WTC11 (cell line): ENCODE results near the gene TEX36. TPM values are rescaled to one million over a fixed set of nuclear protein-coding genes. Genes with fewer than 3 reads are reported as not detected.

Experiments used
- ATAC-seq: fragments of 200-7000 bp; cut with Tn5 transposase; 2 replicates; pipeline ENCODE4 v1.10.0; 2021; ENCODE audit warnings: mild to moderate bottlenecking, moderate library complexity
- CTCF ChIA-PET: fragments of 300-600 bp; sonication (Branson Sonifier 250); formaldehyde crosslinking; loops from one replicate; lab custom pipeline; 2021; ENCODE audit warnings: antibody characterized with exemption; lab: Charles Lee
- POLR2A ChIA-PET: fragments of 350-600 bp; sonication (Branson Sonifier 250); formaldehyde crosslinking; loops from one replicate; lab custom pipeline; 2021; ENCODE audit warnings: antibody characterized with exemption; lab: Charles Lee
- DNase-seq: peaks from one replicate; pipeline ENCODE4 v3.0.0; 2021; ENCODE audit warnings: low spot score
- H3K27ac Mint-ChIP-seq: 2 replicates; pipeline ENCODE4 v1.8.0; 2021; ENCODE audit warnings: mixed read lengths
- H3K27me3 Mint-ChIP-seq: 2 replicates; pipeline ENCODE4 v1.8.0; 2021; ENCODE audit warnings: low read depth, mild to moderate bottlenecking, moderate library complexity, mixed read lengths
- H3K36me3 Mint-ChIP-seq: 2 replicates; pipeline ENCODE4 v1.8.0; 2021; ENCODE audit warnings: mixed read lengths
- H3K4me1 Mint-ChIP-seq: 2 replicates; pipeline ENCODE4 v1.8.0; 2022; ENCODE audit warnings: mixed read lengths
- H3K4me3 Mint-ChIP-seq: 2 replicates; pipeline ENCODE4 v1.8.0; 2021; ENCODE audit warnings: mild to moderate bottlenecking, moderate library complexity, mixed read lengths
- H3K9me3 Mint-ChIP-seq: 2 replicates; pipeline ENCODE4 v1.8.0; 2021; ENCODE audit warnings: mixed read lengths
- ATF1 ChIP-seq: sonication (generic); formaldehyde crosslinking; IDR thresholded peaks from 2 replicates; pipeline ENCODE4 v1.8.1; 2023; ENCODE audit warnings: mild to moderate bottlenecking, moderate library complexity, missing genetic modification reagents
- CBFB ChIP-seq: sonication (generic); formaldehyde crosslinking; IDR thresholded peaks from 2 replicates; pipeline ENCODE4 v1.8.1; 2022; ENCODE audit warnings: mild to moderate bottlenecking, low read depth, missing genetic modification reagents
- CREB1 ChIP-seq: sonication (generic); formaldehyde crosslinking; IDR thresholded peaks from 2 replicates; pipeline ENCODE4 v1.8.0; 2023; ENCODE audit warnings: mild to moderate bottlenecking, missing genetic modification reagents
- GABPB1 ChIP-seq: sonication (generic); formaldehyde crosslinking; IDR thresholded peaks from 2 replicates; pipeline ENCODE4 v1.8.1; 2023; ENCODE audit warnings: mild to moderate bottlenecking, missing genetic modification reagents
- GRHL2 ChIP-seq: fragments of 250-450 bp; sonication (Bioruptor Pico); IDR thresholded peaks from 2 replicates; pipeline ENCODE4 v1.8.0; 2022; ENCODE audit warnings: mild to moderate bottlenecking, moderate library complexity; ENCODE audit not compliant: insufficient replicate concordance, severe bottlenecking
- HMGA2 ChIP-seq: fragments of 250-450 bp; sonication (Bioruptor Pico); IDR thresholded peaks from 2 replicates; pipeline ENCODE4 v1.4.0; 2021; ENCODE audit warnings: mild to moderate bottlenecking, moderate library complexity
- JAZF1 ChIP-seq: fragments of 250-450 bp; sonication (Bioruptor Pico); IDR thresholded peaks from 2 replicates; pipeline ENCODE4 v1.9.0; 2021; ENCODE audit warnings: moderate library complexity, mild to moderate bottlenecking, inconsistent platforms
- NFATC4 ChIP-seq: fragments of 250-450 bp; sonication (Bioruptor Pico); IDR thresholded peaks from 2 replicates; pipeline ENCODE4 v1.9.0; 2021; ENCODE audit warnings: mild to moderate bottlenecking
- NR2C2 ChIP-seq: sonication (generic); formaldehyde crosslinking; IDR thresholded peaks from 2 replicates; pipeline ENCODE4 v1.8.0; 2022; ENCODE audit warnings: mild to moderate bottlenecking, missing genetic modification reagents
- PRRX2 ChIP-seq: fragments of 250-450 bp; sonication (Bioruptor Pico); IDR thresholded peaks from 2 replicates; pipeline ENCODE4 v1.8.0; 2021; ENCODE audit warnings: mild to moderate bottlenecking
- TP53 ChIP-seq: sonication (generic); formaldehyde crosslinking; IDR thresholded peaks from 2 replicates; pipeline ENCODE4 v1.8.1; 2023; ENCODE audit warnings: mild to moderate bottlenecking, missing genetic modification reagents
- ZBTB21 ChIP-seq: sonication (generic); formaldehyde crosslinking; IDR thresholded peaks from 2 replicates; pipeline ENCODE4 v1.8.1; 2023; ENCODE audit warnings: mild to moderate bottlenecking, missing genetic modification reagents, borderline replicate concordance
- ZNF138 ChIP-seq: sonication (generic); formaldehyde crosslinking; conservative IDR thresholded peaks from 2 replicates; pipeline ENCODE4 v1.8.1; 2022; ENCODE audit warnings: mild to moderate bottlenecking, moderate library complexity, missing genetic modification reagents
- ZNF263 ChIP-seq: sonication (generic); formaldehyde crosslinking; IDR thresholded peaks from 2 replicates; pipeline ENCODE4 v1.8.1; 2022; ENCODE audit warnings: low read depth, mild to moderate bottlenecking, moderate library complexity, missing genetic modification reagents
- ZNF423 ChIP-seq: fragments of 250-450 bp; sonication (Bioruptor Pico); IDR thresholded peaks from 2 replicates; pipeline ENCODE4 v2.1.2; 2022; ENCODE audit warnings: mild to moderate bottlenecking, moderate library complexity
- ZNF671 ChIP-seq: fragments of 250-450 bp; sonication (Bioruptor Pico); IDR thresholded peaks from 2 replicates; pipeline ENCODE4 v1.8.0; 2021; ENCODE audit warnings: mild to moderate bottlenecking
- total RNA-seq: library from RNA; stranded (reverse); gene quantifications from 3 replicates; pipeline ENCODE4 v1.2.3, GENCODE V29; 2021
- TF ChIP-seq, protein P1 (sequence below): fragments of 250-450 bp; sonication (Bioruptor Pico); IDR thresholded peaks from 2 replicates; pipeline ENCODE4 v1.9.0; 2021; ENCODE audit warnings: moderate library complexity, mild to moderate bottlenecking, inconsistent platforms, borderline replicate concordance
- TF ChIP-seq, protein P2 (sequence below): sonication (generic); formaldehyde crosslinking; IDR thresholded peaks from 2 replicates; pipeline ENCODE4 v1.8.0; 2022; ENCODE audit warnings: missing genetic modification reagents
- TF ChIP-seq, protein P3 (sequence below): sonication (generic); formaldehyde crosslinking; IDR thresholded peaks from 2 replicates; pipeline ENCODE4 v1.8.0; 2023; ENCODE audit warnings: mild to moderate bottlenecking, missing genetic modification reagents
- TF ChIP-seq, protein P4 (sequence below): fragments of 250-450 bp; sonication (Bioruptor Pico); IDR thresholded peaks from 2 replicates; pipeline ENCODE4 v1.8.0; 2021; ENCODE audit warnings: mild to moderate bottlenecking
- TF ChIP-seq, protein P5 (sequence below): sonication (generic); formaldehyde crosslinking; IDR thresholded peaks from 2 replicates; pipeline ENCODE4 v1.8.1; 2022; ENCODE audit warnings: mild to moderate bottlenecking, missing genetic modification reagents, moderate library complexity, borderline replicate concordance
- TF ChIP-seq, protein P6 (sequence below): sonication (generic); formaldehyde crosslinking; IDR thresholded peaks from 2 replicates; pipeline ENCODE4 v1.8.0; 2023; ENCODE audit warnings: missing genetic modification reagents

Gene TEX36
- total RNA-seq, 1 experiment from 2014 or later: not detected

DNA sequence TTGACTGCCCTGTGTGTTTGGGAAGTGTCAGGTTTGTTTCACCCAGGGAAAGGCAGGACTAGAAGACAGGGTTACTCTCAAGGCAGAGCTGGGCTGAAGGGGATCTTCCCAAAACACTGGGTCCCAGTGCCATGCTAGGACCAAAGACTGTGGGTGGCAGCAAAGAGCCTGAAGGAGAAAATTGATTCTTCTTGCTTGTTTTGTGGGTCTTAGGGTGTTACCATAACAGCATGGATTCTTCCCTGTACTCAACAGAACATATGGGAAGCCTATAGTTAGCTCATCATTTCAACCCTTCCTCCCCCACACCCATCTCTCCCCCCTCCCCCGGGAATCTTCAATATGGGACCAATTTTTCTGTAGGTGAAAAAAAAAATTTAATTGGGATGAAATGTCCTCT, 42.3 kb downstream of the TEX36 start:
- ChIA-PET POLR2A (interaction anchor here (0.6 kb wide), 1 partner anchor 500 kb away, joined by 4 read pairs; no protein-coding TSS in a partner anchor), CTCF (interaction anchor here (0.6 to 0.7 kb wide), 2 partner anchors 257 to 427 kb away, joined by 3 read pairs; no protein-coding TSS in a partner anchor)
- ATAC-seq (no peak), DNase-seq (no peak)
- Mint-ChIP-seq H3K27ac (no peak overlapping the region), H3K27me3 (no peaks in the 10 kb centered on the region), H3K4me3 (no peak overlapping the region), H3K4me1 (peaks cover 14% of the 10 kb centered on the region), H3K36me3 (no peaks in the 10 kb centered on the region), H3K9me3 (peaks cover 8% of the 10 kb centered on the region)
- TF ChIP-seq, protein P1, sequence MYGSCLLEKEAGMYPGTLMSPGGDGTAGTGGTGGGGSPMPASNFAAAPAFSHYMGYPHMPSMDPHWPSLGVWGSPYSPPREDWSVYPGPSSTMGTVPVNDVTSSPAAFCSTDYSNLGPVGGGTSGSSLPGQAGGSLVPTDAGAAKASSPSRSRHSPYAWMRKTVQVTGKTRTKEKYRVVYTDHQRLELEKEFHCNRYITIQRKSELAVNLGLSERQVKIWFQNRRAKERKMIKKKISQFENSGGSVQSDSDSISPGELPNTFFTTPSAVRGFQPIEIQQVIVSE (CRISPR knock-in tag): no peak
- TF ChIP-seq ATF1 (no peak), ZNF671 (no peak)

DNA sequence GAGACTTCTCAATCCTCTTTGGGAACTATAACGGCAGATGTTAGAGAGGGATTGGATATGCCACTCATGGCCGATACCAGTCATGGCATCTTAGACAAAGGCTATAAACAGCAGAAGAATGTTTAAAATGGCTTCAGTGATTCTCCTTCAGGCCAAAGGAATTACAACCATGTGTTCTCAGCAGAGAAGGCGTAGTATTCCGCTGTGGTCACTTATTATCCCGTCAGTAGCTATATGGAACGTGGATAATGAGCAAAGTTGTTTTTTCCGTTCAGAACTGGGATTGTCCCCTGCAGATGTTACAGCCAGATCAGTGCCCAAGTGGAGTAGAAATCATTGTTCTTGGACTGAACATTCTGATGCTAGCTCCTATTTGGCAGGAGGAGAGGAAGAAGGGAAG, 43.1 kb downstream of the TEX36 start:
- no peaks in the 10 kb centered on the region for H3K27me3 Mint-ChIP-seq
- no peak overlapping the region for H3K27ac Mint-ChIP-seq
- ATAC-seq (no peak), DNase-seq (no peak)
- no peaks in the 10 kb centered on the region for H3K36me3 Mint-ChIP-seq
- POLR2A ChIA-PET: no interaction called here
- CTCF ChIA-PET: no interaction called here
- H3K4me1 Mint-ChIP-seq: peaks cover 14% of the 10 kb centered on the region
- H3K4me3 Mint-ChIP-seq: no peak overlapping the region
- TF ChIP-seq HMGA2 (CRISPR knock-in tag) (no peak), CREB1 (CRISPR knock-in tag) (no peak), GRHL2 (CRISPR knock-in tag) (no peak), ZNF423 (CRISPR knock-in tag) (no peak), TP53 (no peak), ZBTB21 (CRISPR knock-in tag) (no peak), ZNF138 (CRISPR knock-in tag) (no peak), ZNF263 (CRISPR knock-in tag) (no peak), CBFB (CRISPR knock-in tag) (no peak), GABPB1 (CRISPR knock-in tag) (no peak), NR2C2 (CRISPR knock-in tag) (no peak), NFATC4 (CRISPR knock-in tag) (no peak), PRRX2 (CRISPR knock-in tag) (no peak), JAZF1 (CRISPR knock-in tag) (no peak)
- TF ChIP-seq, protein P2, sequence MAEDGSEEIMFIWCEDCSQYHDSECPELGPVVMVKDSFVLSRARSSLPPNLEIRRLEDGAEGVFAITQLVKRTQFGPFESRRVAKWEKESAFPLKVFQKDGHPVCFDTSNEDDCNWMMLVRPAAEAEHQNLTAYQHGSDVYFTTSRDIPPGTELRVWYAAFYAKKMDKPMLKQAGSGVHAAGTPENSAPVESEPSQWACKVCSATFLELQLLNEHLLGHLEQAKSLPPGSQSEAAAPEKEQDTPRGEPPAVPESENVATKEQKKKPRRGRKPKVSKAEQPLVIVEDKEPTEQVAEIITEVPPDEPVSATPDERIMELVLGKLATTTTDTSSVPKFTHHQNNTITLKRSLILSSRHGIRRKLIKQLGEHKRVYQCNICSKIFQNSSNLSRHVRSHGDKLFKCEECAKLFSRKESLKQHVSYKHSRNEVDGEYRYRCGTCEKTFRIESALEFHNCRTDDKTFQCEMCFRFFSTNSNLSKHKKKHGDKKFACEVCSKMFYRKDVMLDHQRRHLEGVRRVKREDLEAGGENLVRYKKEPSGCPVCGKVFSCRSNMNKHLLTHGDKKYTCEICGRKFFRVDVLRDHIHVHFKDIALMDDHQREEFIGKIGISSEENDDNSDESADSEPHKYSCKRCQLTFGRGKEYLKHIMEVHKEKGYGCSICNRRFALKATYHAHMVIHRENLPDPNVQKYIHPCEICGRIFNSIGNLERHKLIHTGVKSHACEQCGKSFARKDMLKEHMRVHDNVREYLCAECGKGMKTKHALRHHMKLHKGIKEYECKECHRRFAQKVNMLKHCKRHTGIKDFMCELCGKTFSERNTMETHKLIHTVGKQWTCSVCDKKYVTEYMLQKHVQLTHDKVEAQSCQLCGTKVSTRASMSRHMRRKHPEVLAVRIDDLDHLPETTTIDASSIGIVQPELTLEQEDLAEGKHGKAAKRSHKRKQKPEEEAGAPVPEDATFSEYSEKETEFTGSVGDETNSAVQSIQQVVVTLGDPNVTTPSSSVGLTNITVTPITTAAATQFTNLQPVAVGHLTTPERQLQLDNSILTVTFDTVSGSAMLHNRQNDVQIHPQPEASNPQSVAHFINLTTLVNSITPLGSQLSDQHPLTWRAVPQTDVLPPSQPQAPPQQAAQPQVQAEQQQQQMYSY (CRISPR knock-in tag): no peak
- TF ChIP-seq, protein P3, sequence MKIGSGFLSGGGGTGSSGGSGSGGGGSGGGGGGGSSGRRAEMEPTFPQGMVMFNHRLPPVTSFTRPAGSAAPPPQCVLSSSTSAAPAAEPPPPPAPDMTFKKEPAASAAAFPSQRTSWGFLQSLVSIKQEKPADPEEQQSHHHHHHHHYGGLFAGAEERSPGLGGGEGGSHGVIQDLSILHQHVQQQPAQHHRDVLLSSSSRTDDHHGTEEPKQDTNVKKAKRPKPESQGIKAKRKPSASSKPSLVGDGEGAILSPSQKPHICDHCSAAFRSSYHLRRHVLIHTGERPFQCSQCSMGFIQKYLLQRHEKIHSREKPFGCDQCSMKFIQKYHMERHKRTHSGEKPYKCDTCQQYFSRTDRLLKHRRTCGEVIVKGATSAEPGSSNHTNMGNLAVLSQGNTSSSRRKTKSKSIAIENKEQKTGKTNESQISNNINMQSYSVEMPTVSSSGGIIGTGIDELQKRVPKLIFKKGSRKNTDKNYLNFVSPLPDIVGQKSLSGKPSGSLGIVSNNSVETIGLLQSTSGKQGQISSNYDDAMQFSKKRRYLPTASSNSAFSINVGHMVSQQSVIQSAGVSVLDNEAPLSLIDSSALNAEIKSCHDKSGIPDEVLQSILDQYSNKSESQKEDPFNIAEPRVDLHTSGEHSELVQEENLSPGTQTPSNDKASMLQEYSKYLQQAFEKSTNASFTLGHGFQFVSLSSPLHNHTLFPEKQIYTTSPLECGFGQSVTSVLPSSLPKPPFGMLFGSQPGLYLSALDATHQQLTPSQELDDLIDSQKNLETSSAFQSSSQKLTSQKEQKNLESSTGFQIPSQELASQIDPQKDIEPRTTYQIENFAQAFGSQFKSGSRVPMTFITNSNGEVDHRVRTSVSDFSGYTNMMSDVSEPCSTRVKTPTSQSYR (CRISPR knock-in tag): no peak
- TF ChIP-seq, protein P4, sequence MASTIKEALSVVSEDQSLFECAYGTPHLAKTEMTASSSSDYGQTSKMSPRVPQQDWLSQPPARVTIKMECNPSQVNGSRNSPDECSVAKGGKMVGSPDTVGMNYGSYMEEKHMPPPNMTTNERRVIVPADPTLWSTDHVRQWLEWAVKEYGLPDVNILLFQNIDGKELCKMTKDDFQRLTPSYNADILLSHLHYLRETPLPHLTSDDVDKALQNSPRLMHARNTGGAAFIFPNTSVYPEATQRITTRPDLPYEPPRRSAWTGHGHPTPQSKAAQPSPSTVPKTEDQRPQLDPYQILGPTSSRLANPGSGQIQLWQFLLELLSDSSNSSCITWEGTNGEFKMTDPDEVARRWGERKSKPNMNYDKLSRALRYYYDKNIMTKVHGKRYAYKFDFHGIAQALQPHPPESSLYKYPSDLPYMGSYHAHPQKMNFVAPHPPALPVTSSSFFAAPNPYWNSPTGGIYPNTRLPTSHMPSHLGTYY (CRISPR knock-in tag): no peak
- TF ChIP-seq, protein P5, sequence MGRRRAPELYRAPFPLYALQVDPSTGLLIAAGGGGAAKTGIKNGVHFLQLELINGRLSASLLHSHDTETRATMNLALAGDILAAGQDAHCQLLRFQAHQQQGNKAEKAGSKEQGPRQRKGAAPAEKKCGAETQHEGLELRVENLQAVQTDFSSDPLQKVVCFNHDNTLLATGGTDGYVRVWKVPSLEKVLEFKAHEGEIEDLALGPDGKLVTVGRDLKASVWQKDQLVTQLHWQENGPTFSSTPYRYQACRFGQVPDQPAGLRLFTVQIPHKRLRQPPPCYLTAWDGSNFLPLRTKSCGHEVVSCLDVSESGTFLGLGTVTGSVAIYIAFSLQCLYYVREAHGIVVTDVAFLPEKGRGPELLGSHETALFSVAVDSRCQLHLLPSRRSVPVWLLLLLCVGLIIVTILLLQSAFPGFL: no peak
- TF ChIP-seq, protein P6, sequence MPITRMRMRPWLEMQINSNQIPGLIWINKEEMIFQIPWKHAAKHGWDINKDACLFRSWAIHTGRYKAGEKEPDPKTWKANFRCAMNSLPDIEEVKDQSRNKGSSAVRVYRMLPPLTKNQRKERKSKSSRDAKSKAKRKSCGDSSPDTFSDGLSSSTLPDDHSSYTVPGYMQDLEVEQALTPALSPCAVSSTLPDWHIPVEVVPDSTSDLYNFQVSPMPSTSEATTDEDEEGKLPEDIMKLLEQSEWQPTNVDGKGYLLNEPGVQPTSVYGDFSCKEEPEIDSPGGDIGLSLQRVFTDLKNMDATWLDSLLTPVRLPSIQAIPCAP: no peak
- H3K9me3 Mint-ChIP-seq: peaks cover 3% of the 10 kb centered on the region; the same call in 1 of the 2 replicates
